ENCODE measurements around the gene ITFG1.

GRCh38 chr16:47416869-47417268 lies 44.0 kb downstream of the ITFG1 start:
- TF ChIP-seq CSRNP3 (CRISPR knock-in tag; IDR thresholded peaks at IDR 0.05) (no peak), ARNTL (CRISPR knock-in tag; IDR thresholded peaks at IDR 0.05; ENCODE audit: borderline replicate concordance, low read depth) (no peak), PPARA (CRISPR knock-in tag; IDR thresholded peaks at IDR 0.05; ENCODE audit: borderline replicate concordance) (no peak), ZFP30 (CRISPR knock-in tag; IDR thresholded peaks at IDR 0.05) (no peak), ZNF8 (CRISPR knock-in tag; IDR thresholded peaks at IDR 0.05) (no peak), CREB5 (CRISPR knock-in tag; IDR thresholded peaks at IDR 0.05; ENCODE audit: low read depth) (no peak), ZC3H10 (CRISPR knock-in tag; IDR thresholded peaks at IDR 0.05) (no peak), CSDC2 (CRISPR knock-in tag; IDR thresholded peaks at IDR 0.05) (no peak), ISL1 (CRISPR knock-in tag; IDR thresholded peaks at IDR 0.05) (no peak), ZFP3 (CRISPR knock-in tag; IDR thresholded peaks at IDR 0.05) (no peak), TCF4 (CRISPR knock-in tag; IDR thresholded peaks at IDR 0.05; ENCODE audit: borderline replicate concordance) (no peak)
- TF ChIP-seq, protein P1, sequence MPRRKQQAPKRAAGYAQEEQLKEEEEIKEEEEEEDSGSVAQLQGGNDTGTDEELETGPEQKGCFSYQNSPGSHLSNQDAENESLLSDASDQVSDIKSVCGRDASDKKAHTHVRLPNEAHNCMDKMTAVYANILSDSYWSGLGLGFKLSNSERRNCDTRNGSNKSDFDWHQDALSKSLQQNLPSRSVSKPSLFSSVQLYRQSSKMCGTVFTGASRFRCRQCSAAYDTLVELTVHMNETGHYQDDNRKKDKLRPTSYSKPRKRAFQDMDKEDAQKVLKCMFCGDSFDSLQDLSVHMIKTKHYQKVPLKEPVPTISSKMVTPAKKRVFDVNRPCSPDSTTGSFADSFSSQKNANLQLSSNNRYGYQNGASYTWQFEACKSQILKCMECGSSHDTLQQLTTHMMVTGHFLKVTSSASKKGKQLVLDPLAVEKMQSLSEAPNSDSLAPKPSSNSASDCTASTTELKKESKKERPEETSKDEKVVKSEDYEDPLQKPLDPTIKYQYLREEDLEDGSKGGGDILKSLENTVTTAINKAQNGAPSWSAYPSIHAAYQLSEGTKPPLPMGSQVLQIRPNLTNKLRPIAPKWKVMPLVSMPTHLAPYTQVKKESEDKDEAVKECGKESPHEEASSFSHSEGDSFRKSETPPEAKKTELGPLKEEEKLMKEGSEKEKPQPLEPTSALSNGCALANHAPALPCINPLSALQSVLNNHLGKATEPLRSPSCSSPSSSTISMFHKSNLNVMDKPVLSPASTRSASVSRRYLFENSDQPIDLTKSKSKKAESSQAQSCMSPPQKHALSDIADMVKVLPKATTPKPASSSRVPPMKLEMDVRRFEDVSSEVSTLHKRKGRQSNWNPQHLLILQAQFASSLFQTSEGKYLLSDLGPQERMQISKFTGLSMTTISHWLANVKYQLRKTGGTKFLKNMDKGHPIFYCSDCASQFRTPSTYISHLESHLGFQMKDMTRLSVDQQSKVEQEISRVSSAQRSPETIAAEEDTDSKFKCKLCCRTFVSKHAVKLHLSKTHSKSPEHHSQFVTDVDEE (CRISPR knock-in tag; IDR thresholded peaks at IDR 0.05): no peak
- TF ChIP-seq, protein P2, sequence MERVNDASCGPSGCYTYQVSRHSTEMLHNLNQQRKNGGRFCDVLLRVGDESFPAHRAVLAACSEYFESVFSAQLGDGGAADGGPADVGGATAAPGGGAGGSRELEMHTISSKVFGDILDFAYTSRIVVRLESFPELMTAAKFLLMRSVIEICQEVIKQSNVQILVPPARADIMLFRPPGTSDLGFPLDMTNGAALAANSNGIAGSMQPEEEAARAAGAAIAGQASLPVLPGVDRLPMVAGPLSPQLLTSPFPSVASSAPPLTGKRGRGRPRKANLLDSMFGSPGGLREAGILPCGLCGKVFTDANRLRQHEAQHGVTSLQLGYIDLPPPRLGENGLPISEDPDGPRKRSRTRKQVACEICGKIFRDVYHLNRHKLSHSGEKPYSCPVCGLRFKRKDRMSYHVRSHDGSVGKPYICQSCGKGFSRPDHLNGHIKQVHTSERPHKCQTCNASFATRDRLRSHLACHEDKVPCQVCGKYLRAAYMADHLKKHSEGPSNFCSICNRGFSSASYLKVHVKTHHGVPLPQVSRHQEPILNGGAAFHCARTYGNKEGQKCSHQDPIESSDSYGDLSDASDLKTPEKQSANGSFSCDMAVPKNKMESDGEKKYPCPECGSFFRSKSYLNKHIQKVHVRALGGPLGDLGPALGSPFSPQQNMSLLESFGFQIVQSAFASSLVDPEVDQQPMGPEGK (CRISPR knock-in tag; IDR thresholded peaks at IDR 0.05; ENCODE audit: borderline replicate concordance): no peak
- TF ChIP-seq, protein P3, sequence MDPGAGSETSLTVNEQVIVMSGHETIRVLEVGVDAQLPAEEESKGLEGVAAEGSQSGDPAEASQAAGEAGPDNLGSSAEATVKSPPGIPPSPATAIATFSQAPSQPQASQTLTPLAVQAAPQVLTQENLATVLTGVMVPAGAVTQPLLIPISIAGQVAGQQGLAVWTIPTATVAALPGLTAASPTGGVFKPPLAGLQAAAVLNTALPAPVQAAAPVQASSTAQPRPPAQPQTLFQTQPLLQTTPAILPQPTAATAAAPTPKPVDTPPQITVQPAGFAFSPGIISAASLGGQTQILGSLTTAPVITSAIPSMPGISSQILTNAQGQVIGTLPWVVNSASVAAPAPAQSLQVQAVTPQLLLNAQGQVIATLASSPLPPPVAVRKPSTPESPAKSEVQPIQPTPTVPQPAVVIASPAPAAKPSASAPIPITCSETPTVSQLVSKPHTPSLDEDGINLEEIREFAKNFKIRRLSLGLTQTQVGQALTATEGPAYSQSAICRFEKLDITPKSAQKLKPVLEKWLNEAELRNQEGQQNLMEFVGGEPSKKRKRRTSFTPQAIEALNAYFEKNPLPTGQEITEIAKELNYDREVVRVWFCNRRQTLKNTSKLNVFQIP (CRISPR knock-in tag; IDR thresholded peaks at IDR 0.05; ENCODE audit: borderline replicate concordance, low read depth): no peak
